NCI-H1092 (cell line): ENCODE data around the gene GRIK2.
"Not testable (repeated sequence)": the region's sequence is repeated elsewhere in the genome, so short reads cannot be mapped to it uniquely, and the experiment has no call there.

ENCODE experiments used
- DNase-seq: peaks from one replicate; lab custom pipeline; 2025; lab: John Stamatoyannopoulos, UW

GRIK2 gene

GRCh38 chr6:101393251-101393828 lies at the start of gene GRIK2:
Gene GRIK2 (plus strand): TSS chr6:101393708.
- DNase-seq, result peak; percentile 57

- DNase-seq, result no peak
Observed at GRCh38 chr6:101344885-101345284, 48.6 kb upstream of the GRIK2 start.

GRCh38 chr6:101348816-101349215 lies 44.7 kb upstream of the GRIK2 start:
- no peak for DNase-seq

GRCh38 chr6:101350631-101351030 lies 42.9 kb upstream of the GRIK2 start:
- not testable (repeated sequence) for DNase-seq

GRCh38 chr6:101351173-101351572 lies 42.3 kb upstream of the GRIK2 start:
- no peak for DNase-seq

- DNase-seq, result no peak
Observed at GRCh38 chr6:101352316-101352715, 41.2 kb upstream of the GRIK2 start.

- DNase-seq, result no peak
Observed at GRCh38 chr6:101365181-101365580, 28.3 kb upstream of the GRIK2 start.

GRCh38 chr6:101379926-101380325 lies 13.6 kb upstream of the GRIK2 start:
- DNase-seq, result no peak

GRCh38 chr6:101380897-101381630 lies 12.4 kb upstream of the GRIK2 start:
- DNase-seq, result no peak

GRCh38 chr6:101383747-101384146 lies 9.8 kb upstream of the GRIK2 start:
- DNase-seq, result not testable (repeated sequence)

- no peak for DNase-seq
Observed at GRCh38 chr6:101386982-101387381, 6.5 kb upstream of the GRIK2 start.

GRCh38 chr6:101391772-101392585 lies 1.5 kb upstream of the GRIK2 start:
- DNase-seq, result peak; percentile 29

GRCh38 chr6:101392586-101393230 lies 800 bp upstream of the GRIK2 start:
- DNase-seq, result peak; percentile 40

- DNase-seq, result no peak
Observed at GRCh38 chr6:101393829-101394251, 332 bp downstream of the GRIK2 start.

GRCh38 chr6:101394936-101395335 lies 1.4 kb downstream of the GRIK2 start:
- no peak for DNase-seq

GRCh38 chr6:101395345-101395744 lies 1.8 kb downstream of the GRIK2 start:
- no peak for DNase-seq

GRCh38 chr6:101396548-101397173 lies 3.2 kb downstream of the GRIK2 start:
- DNase-seq, result no peak

- no peak for DNase-seq
Observed at GRCh38 chr6:101397199-101397598, 3.7 kb downstream of the GRIK2 start.

GRCh38 chr6:101398716-101399615 lies 5.5 kb downstream of the GRIK2 start:
- DNase-seq, result no peak

GRCh38 chr6:101399616-101400162 lies 6.2 kb downstream of the GRIK2 start:
- no peak for DNase-seq
